H1 (cell line): Measurements from ENCODE around the gene SCARF1. TPM values are rescaled to one million over a fixed set of nuclear protein-coding genes. Genes with fewer than 3 reads are reported as not detected.

Experiments used
- CTCF ChIA-PET: fragments of 300-600 bp; sonication (Branson Sonifier 250); formaldehyde crosslinking; loops from one replicate; lab custom pipeline; 2021; ENCODE audit not compliant: partially characterized antibody; lab: Charles Lee
- POLR2A ChIA-PET: fragments of 300-600 bp; sonication (Branson Sonifier 250); formaldehyde crosslinking; loops from one replicate; lab custom pipeline; 2021; ENCODE audit warnings: inconsistent platforms; ENCODE audit not compliant: partially characterized antibody; lab: Charles Lee
- DNase-seq, 2 experiments: peaks; one replicate each; pipeline versions ENCODE4 v3.0.0 to v3.0.0-alpha.2; 2010 to 2022; ENCODE audit warnings: low spot score in 2 of 2, low read depth in 1 of 2, mixed read lengths in 1 of 2
- FAIRE-seq: peaks from 2 replicates; lab custom pipeline; 2011; peaks lifted over from hg19 to GRCh38; lab: Jason Lieb, UNC
- H2AFZ ChIP-seq: 2 replicates; pipeline ENCODE4 v1.8.1; 2012; ENCODE audit warnings: low read length, inconsistent platforms
- H2AK5ac ChIP-seq: 2 replicates; pipeline ENCODE4 v1.6.1; 2013; ENCODE audit warnings: low read depth, low read length
- H2BK120ac ChIP-seq: replicated peaks from 2 replicates; pipeline ENCODE3; 2013; ENCODE audit warnings: low read depth, low read length, inconsistent platforms
- H2BK12ac ChIP-seq: 2 replicates; pipeline ENCODE4 v1.6.1; 2013; ENCODE audit warnings: low read depth, low read length
- H2BK15ac ChIP-seq: 2 replicates; pipeline ENCODE4 v1.6.1; 2013; ENCODE audit warnings: low read length
- H2BK20ac ChIP-seq: 2 replicates; pipeline ENCODE4 v1.6.1; 2013; ENCODE audit warnings: low read length
- H2BK5ac ChIP-seq: 2 replicates; pipeline ENCODE4 v1.6.1; 2013; ENCODE audit warnings: low read depth, low read length
- H3K14ac ChIP-seq: 2 replicates; pipeline ENCODE4 v1.6.1; 2013; ENCODE audit warnings: inconsistent platforms; ENCODE audit not compliant: insufficient read length
- H3K18ac ChIP-seq: 2 replicates; pipeline ENCODE4 v1.6.1; 2013; ENCODE audit warnings: low read length; ENCODE audit errors: extremely low read depth
- H3K23ac ChIP-seq: 2 replicates; pipeline ENCODE4 v1.6.1; 2013; ENCODE audit warnings: inconsistent platforms; ENCODE audit not compliant: insufficient read length
- H3K23me2 ChIP-seq: 2 replicates; pipeline ENCODE4 v1.6.1; 2013; ENCODE audit warnings: low read depth, low read length
- H3K27ac ChIP-seq: 2 replicates; pipeline ENCODE4 v1.6.1; 2011; ENCODE audit warnings: low read depth, low read length, inconsistent platforms
- H3K27me3 ChIP-seq, 4 experiments: replicated peaks in 1 of 4; 1 replicate in 1 of 4; 2 replicates in 3 of 4; pipeline versions ENCODE4 v1.6.1 to v1.8.1; 2011 to 2013; ENCODE audit warnings: low read length in 3 of 4, mild to moderate bottlenecking in 3 of 4, inconsistent platforms in 2 of 4, mixed read lengths in 2 of 4, moderate library complexity in 1 of 4; ENCODE audit not compliant: control insufficient read depth in 3 of 4, insufficient read depth in 3 of 4; ENCODE audit errors: extremely low read depth in 1 of 4
- H3K36me3 ChIP-seq, 4 experiments: 2 replicates each; pipeline versions ENCODE4 v1.6.1 to v1.8.1; 2011 to 2013; ENCODE audit warnings: mild to moderate bottlenecking in 4 of 4, low read length in 3 of 4, moderate library complexity in 2 of 4, control low read depth in 1 of 4, inconsistent platforms in 1 of 4; ENCODE audit not compliant: insufficient read depth in 4 of 4, control insufficient read depth in 2 of 4
- H3K4ac ChIP-seq: replicated peaks from 2 replicates; pipeline ENCODE3; 2013; ENCODE audit warnings: low read length, low read depth, mixed read lengths, inconsistent platforms; ENCODE audit not compliant: insufficient read length
- H3K4me1 ChIP-seq, 4 experiments: replicated peaks in 1 of 4; 1 replicate in 1 of 4; 2 replicates in 3 of 4; pipeline versions ENCODE4 v1.6.1 to v1.8.1; 2011 to 2013; ENCODE audit warnings: low read length in 3 of 4, inconsistent platforms in 2 of 4, mixed read lengths in 1 of 4; ENCODE audit not compliant: insufficient read depth in 4 of 4, control insufficient read depth in 3 of 4
- H3K4me2 ChIP-seq, 2 experiments: 2 replicates each; pipeline versions ENCODE4 v1.6.1 to v1.8.1; 2011 to 2013; ENCODE audit warnings: low read depth in 2 of 2, low read length in 2 of 2, control low read depth in 1 of 2, inconsistent platforms in 1 of 2, mild to moderate bottlenecking in 1 of 2; ENCODE audit not compliant: insufficient read depth in 1 of 2
- H3K4me3 ChIP-seq, 4 experiments: fragments of 200-600, 300-600 bp in 1 of 4; sonication (generic), shearing (Covaris generic), sonication (Bioruptor Twin) in 1 of 4; 2 replicates each; pipeline versions ENCODE4 v1.5.1 to v1.8.1; 2011 to 2016; ENCODE audit warnings: low read length in 4 of 4, low read depth in 3 of 4, control low read depth in 2 of 4, inconsistent platforms in 2 of 4, mild to moderate bottlenecking in 2 of 4, mixed read lengths in 1 of 4, moderate library complexity in 1 of 4; ENCODE audit not compliant: insufficient read depth in 2 of 4; ENCODE audit errors: extremely low read depth in 1 of 4
- H3K56ac ChIP-seq: replicated peaks from 2 replicates; pipeline ENCODE3; 2013; ENCODE audit warnings: low read depth, mild to moderate bottlenecking, mixed read lengths, low read length, inconsistent platforms; ENCODE audit not compliant: insufficient read length
- H3K79me1 ChIP-seq: 2 replicates; pipeline ENCODE4 v1.6.1; 2013; ENCODE audit warnings: low read depth, low read length, control low read depth
- H3K79me2 ChIP-seq, 2 experiments: 2 replicates each; pipeline versions ENCODE4 v1.6.1 to v1.8.1; 2012 to 2013; ENCODE audit warnings: low read length in 2 of 2, mild to moderate bottlenecking in 2 of 2, inconsistent platforms in 1 of 2; ENCODE audit not compliant: insufficient read depth in 2 of 2, control insufficient read depth in 1 of 2
- H3K9ac ChIP-seq, 4 experiments: replicated peaks in 1 of 4; 1 replicate in 1 of 4; 2 replicates in 3 of 4; pipeline versions ENCODE4 v1.6.1 to v1.8.1; 2011 to 2013; ENCODE audit warnings: low read depth in 3 of 4, low read length in 3 of 4, control low read depth in 2 of 4, mild to moderate bottlenecking in 2 of 4, moderate library complexity in 2 of 4, inconsistent platforms in 1 of 4; ENCODE audit errors: extremely low read depth in 1 of 4
- H3K9me3 ChIP-seq, 2 experiments: 2 replicates each; pipeline versions ENCODE4 v1.6.1 to v1.8.1; 2012 to 2013; ENCODE audit warnings: mild to moderate bottlenecking in 2 of 2, moderate library complexity in 2 of 2, control low read depth in 1 of 2, inconsistent platforms in 1 of 2, low read depth in 1 of 2, low read length in 1 of 2, mixed read lengths in 1 of 2; ENCODE audit not compliant: insufficient read depth in 2 of 2
- H4K20me1 ChIP-seq, 2 experiments: replicated peaks in 1 of 2; 2 replicates each; pipeline versions ENCODE3 to v1.8.1; 2011 to 2013; ENCODE audit warnings: inconsistent platforms in 2 of 2, low read length in 2 of 2, mild to moderate bottlenecking in 1 of 2; ENCODE audit not compliant: insufficient read depth in 2 of 2, control insufficient read depth in 1 of 2
- H4K5ac ChIP-seq: 2 replicates; pipeline ENCODE4 v1.6.1; 2013; ENCODE audit warnings: low read length, low read depth, mixed read lengths, inconsistent platforms; ENCODE audit not compliant: insufficient read length
- H4K8ac ChIP-seq: 2 replicates; pipeline ENCODE4 v1.8.0; 2013; ENCODE audit warnings: mild to moderate bottlenecking, moderate library complexity, low read length, inconsistent platforms; ENCODE audit not compliant: insufficient read depth; ENCODE audit errors: extremely low read depth
- H4K91ac ChIP-seq: replicated peaks from 2 replicates; pipeline ENCODE3; 2013; ENCODE audit warnings: low read length, mixed read lengths, inconsistent platforms; ENCODE audit not compliant: insufficient read length
- BRCA1 ChIP-seq: IDR thresholded peaks from 2 replicates; pipeline ENCODE4 v1.6.1; 2012; ENCODE audit warnings: low read depth, low read length, improper control_type of control experiment
- CHD1 ChIP-seq: IDR thresholded peaks from 2 replicates; pipeline ENCODE4 v1.6.1; 2012; ENCODE audit warnings: low read depth, low read length, improper control_type of control experiment
- GABPA ChIP-seq: IDR thresholded peaks from 2 replicates; pipeline ENCODE4 v1.6.1; 2011; ENCODE audit warnings: mild to moderate bottlenecking, low read length, moderate library complexity, borderline replicate concordance; ENCODE audit not compliant: insufficient read depth
- HDAC2 ChIP-seq, 2 experiments: fragments of 300-600 bp in 1 of 2; sonication (generic) in 1 of 2; IDR thresholded peaks; 2 replicates each; pipeline ENCODE4 v1.6.1; 2011 to 2012; ENCODE audit warnings: low read depth in 2 of 2, low read length in 2 of 2, mild to moderate bottlenecking in 2 of 2, moderate library complexity in 2 of 2, borderline replicate concordance in 1 of 2, inconsistent platforms in 1 of 2
- WGBS, 2 experiments: shearing (Covaris generic) in 1 of 2; methylation state at CpG; one replicate each; pipeline versions ENCODE4 v1.1.6 to v1.1.7; 2013 to 2015; ENCODE audit warnings: low lambda C conversion rate in 2 of 2, mixed read lengths in 2 of 2, inconsistent platforms in 1 of 2, low coverage in 1 of 2, missing lambda C conversion rate in 1 of 2; ENCODE audit not compliant: insufficient replicate concordance in 2 of 2, insufficient coverage in 1 of 2, insufficient read length in 1 of 2; ENCODE audit errors: extremely low coverage in 1 of 2, missing lambda C conversion rate in 1 of 2; 5-methylcytosine and 5-hydroxymethylcytosine counted together
- polyA plus RNA-seq, 7 experiments: library from polyadenylated mRNA; depleted of rRNA in 3 of 7; stranded (reverse) in 5 of 7; unstranded in 2 of 7; fragments of >200 nt in 5 of 7; fragments of 200-250 nt in 2 of 7; gene quantifications; 1 replicate in 5 of 7; 2 replicates in 1 of 7; 4 replicates in 1 of 7; pipeline versions ENCODE4 v1.2.1 to v1.2.3, GENCODE V29; 2011 to 2013; ENCODE audit warnings: missing spikeins in 2 of 7, mixed read lengths in 2 of 7
- total RNA-seq: library from RNA; stranded (reverse); fragmentation: NEBNext Ultra II Directional; extraction: Animal tissue kit (Norgen Biotek cat#: 25700); gene quantifications from 2 replicates; pipeline ENCODE4 v1.2.1, GENCODE V29; 2021

SCARF1 gene
- total and polyA plus RNA-seq, 2 of the 8 experiments (the other 6 are each of a cell fraction or from before 2014, with no cell fraction given) = 1.1 to 1.6 TPM

DNA sequence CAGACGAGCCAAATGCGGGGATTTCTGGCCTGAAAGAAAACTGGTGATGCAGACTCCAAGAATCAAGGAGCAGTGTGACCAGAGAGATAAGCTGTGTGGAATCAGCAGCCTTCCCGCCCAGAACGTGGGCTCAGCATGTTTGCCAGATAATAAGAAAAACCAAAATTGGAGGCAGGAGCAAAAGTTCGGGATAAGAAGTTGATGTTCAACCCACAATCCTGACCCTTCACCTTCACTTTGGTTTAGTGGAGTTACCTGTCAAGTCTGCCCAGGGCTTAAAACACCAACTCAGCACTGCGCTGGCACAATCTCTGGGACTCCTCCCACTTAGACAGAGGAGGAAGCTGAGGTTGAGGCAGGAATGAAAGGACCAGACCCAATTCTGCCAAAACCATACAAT, 20.0 kb downstream of the SCARF1 start:
- Histone ChIP-seq H3K4me2 (no peak overlapping the region), H3K9ac (no peak overlapping the region), H2BK12ac (no peak overlapping the region), H3K4ac (no peak overlapping the region), H3K36me3 (no peaks in the 10 kb centered on the region), H3K4me1 (peaks cover 0 to 11% (median 5%) of the 10 kb centered on the region in 4 experiments; a peak in 6 of 7 replicates), H3K27ac (no peak overlapping the region), H2BK15ac (peak overlapping the region; percentile 81; the same call in 1 of the 2 replicates), H3K56ac (no peak overlapping the region), H2AK5ac (no peak overlapping the region), H4K91ac (no peak overlapping the region), H3K9me3 (no peaks in the 10 kb centered on the region), H3K23me2 (peaks cover 14% of the 10 kb centered on the region), H4K8ac (no peak overlapping the region), H2AFZ (no peak overlapping the region), H3K27me3 (peaks cover 0 to 13% (median 5%) of the 10 kb centered on the region in 4 experiments; a peak in 5 of 7 replicates), H4K5ac (no peak overlapping the region), H3K14ac (no peak overlapping the region), H2BK20ac (no peak overlapping the region), H3K18ac (no peak overlapping the region), H3K4me3 (no peak overlapping the region), H3K79me1 (no peaks in the 10 kb centered on the region), H3K23ac (no peak overlapping the region), H4K20me1 (peaks cover 0 to 4% of the 10 kb centered on the region in 2 experiments), H2BK120ac (no peak overlapping the region), H2BK5ac (no peak overlapping the region; the same call in 1 of the 2 replicates), H3K79me2 (no peaks in the 10 kb centered on the region)
- DNase-seq (no peak), FAIRE-seq (no peak)
- 93% methylated on average over 6 of the region's 6 CpGs; no CpG with 5 or more reads in 1 of the 2 experiments for WGBS, 2 experiments
- no peak for TF ChIP-seq GABPA
- no peak for TF ChIP-seq HDAC2 (IDR thresholded peaks at IDR 0.05; ENCODE audit: borderline replicate concordance in 1 of 2, low read depth in 2 of 2, low read length in 2 of 2)
- TF ChIP-seq CHD1 = no peak
- no peak for TF ChIP-seq BRCA1
- CTCF ChIA-PET = interaction anchor here (1.0 to 14.5 kb wide), 8 partner anchors 10 to 92 kb away, joined by 3 to 146 read pairs (median 4); no protein-coding TSS in a partner anchor
- POLR2A ChIA-PET = interaction anchor here (0.7 to 1.4 kb wide), 6 partner anchors 9 to 205 kb away, joined by 3 to 9 read pairs (median 3); partner anchors contain the start of gene INPP5K
